UCSD-AML1 (cell line): Measurements from ENCODE around the gene TGIF1.

Source experiments
- DNase-seq: peaks from one replicate; lab custom pipeline; 2025; ENCODE audit not compliant: unreplicated experiment; lab: John Stamatoyannopoulos, UW

The TGIF1 gene

DNA sequence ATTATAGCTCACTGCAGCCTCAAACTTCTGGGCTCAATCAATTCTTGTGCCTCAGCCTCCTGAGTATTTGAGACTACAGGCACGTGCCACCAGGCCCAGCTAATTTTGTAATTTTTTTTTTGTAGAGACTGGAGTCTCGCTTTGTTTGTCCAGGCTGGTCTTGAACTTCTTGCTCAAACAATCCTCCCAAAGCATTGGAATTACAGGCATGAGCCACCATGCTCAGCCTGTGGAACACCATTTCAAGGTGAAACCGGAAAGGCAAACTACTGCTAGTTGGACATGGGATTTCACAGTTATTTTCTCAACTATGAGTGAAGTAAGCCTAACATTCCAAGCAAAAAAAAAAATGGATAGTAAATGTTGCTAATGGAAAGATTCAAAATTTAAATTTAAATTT, 20.9 kb upstream of the TGIF1 start:
- DNase-seq = no peak

- DNase-seq = no peak
Measured at GRCh38 chr18:3434685-3435084, 15.3 kb upstream of the TGIF1 start.

DNA sequence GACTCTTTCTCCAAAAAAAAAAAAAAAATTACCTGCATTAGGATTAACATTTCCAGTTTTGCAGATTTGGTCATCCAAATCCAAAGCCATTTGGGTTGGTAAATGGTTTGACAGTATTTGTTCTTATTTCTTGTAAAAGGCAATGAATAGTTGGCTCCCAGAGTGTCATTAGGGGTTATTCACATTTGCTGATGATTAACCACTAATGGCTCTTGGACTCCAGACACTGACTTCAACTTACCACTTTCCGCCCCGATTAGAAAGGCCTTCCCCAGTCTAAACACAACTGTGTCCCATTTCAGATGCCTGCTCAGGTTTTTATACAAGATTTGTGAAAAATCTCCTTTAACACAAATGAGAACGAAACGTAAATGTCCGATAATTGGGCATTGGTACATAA, 9.6 kb upstream of the TGIF1 start:
- no peak for DNase-seq

GRCh38 chr18:3441290-3441689, 8.7 kb upstream of the TGIF1 start:
- no peak for DNase-seq

GRCh38 chr18:3442919-3443318, 7.1 kb upstream of the TGIF1 start:
- DNase-seq = no peak

- no peak for DNase-seq
Measured at GRCh38 chr18:3444296-3444695, 5.7 kb upstream of the TGIF1 start.

DNA sequence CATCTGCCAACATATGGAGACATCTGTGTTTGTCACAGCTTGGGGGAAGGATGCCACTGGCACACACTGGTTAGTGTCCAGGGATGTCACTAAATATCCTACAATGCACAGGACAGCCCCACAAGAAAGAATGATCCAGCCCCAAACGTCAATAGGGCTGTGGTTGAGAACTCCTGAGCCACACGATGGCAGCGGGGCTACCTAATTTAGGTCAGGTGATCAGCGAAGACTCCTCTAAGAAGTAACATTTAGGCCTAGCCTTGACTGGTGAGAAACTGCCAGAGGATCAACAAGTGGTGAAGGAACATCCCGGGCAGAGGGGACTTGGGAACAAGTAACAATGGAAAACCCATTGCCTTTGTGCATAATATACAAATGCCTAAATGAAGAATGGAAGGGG, 5.0 kb upstream of the TGIF1 start:
- DNase-seq = no peak

- DNase-seq = no peak
Measured at GRCh38 chr18:3447068-3447894, 2.7 kb upstream of the TGIF1 start.

DNA sequence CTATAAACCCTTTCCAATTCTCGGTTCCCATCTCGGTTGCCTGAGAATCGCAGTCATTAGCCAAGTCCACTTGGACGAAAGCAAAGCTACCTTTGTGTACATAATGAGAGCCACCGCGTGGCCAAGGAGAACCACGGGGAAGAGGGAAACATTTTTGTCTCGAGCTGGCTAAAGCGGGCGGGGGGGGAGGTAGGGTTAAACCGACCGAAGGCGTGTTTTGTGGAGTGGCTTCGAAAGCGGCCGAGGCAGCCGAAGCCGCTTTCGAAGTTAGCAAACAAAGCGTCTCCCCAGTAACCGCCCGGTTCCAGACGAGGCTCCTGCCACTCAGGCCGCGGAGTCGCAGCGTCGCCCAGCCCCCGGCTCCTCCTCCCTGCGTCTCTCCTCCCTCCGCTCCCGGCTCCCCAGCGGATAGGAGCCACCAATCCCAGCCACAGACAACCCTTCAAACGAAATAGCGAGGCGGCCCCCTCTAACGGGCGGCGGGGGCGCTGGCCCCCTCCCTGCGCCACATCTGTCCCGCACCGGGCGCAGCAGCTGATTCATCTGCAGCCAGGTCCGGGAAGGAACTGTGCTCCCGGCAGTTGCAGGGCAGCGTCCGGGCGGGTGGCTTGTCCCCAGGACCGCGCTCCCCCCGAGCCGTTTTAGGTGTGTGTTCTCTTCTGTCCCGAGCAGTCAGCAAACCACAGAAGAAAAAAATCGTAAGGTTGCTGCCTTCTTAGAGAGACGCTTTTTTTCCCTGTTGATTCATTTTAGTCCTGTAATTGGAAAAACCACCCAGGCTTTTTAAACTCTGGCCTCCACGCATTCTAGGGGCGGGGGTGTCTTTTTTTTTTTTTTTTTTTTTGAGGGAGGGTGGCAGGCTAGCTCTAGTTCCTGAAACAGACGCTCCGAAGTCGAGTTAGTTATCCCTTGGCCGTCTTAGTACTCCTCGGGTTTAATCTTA, 1.8 kb upstream of the TGIF1 start:
- peak; percentile 72 for DNase-seq

GRCh38 chr18:3448838-3449511, 997 bp upstream of the TGIF1 start:
- DNase-seq = peak; percentile 38

- peak; percentile 38 for DNase-seq
Measured at GRCh38 chr18:3449512-3450011, 410 bp upstream of the TGIF1 start.

DNA sequence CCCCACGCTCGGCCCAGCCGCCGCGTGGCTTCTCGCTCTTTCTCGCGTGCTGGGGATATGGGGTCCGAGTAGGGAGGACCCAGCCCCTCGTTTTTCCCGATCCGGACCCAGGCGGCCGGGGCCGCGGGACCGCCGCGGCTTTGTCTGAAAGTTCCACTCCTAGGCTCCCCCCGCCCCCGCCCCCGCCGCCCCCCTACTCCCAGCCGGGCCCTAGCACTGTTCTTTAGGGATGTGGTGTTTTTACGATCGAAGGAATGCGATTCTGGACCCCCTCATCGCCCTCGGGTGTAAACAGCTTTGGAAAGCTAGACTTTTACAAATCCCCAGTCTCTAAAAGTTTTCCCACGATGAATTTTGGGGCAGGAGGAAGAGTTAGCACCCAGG, 819 bp downstream of the TGIF1 start:
- no peak for DNase-seq

- DNase-seq = peak; percentile 73
Measured at GRCh38 chr18:3451183-3451988, 1.4 kb downstream of the TGIF1 start.

GRCh38 chr18:3451989-3452749, 2.2 kb downstream of the TGIF1 start:
- DNase-seq = no peak

GRCh38 chr18:3452750-3453539, 3.0 kb downstream of the TGIF1 start:
- no peak for DNase-seq

- DNase-seq = no peak
Measured at GRCh38 chr18:3453540-3454364, 3.8 kb downstream of the TGIF1 start.

GRCh38 chr18:3454365-3455089, 4.6 kb downstream of the TGIF1 start:
- no peak for DNase-seq
